GM19468 (cell line): Measurements from ENCODE around the gene BAD.
A peak's percentile ranks its signal among the peaks of the same experiment; 100 is the strongest.

Experiments
- ATAC-seq: cut with Tn5 transposase; IDR thresholded peaks from one replicate; pipeline ENCODE4 v1.9.1; 2021; ENCODE audit warnings: mild to moderate bottlenecking, moderate library complexity, moderate number of reproducible peaks; ENCODE audit not compliant: unreplicated experiment; ENCODE audit errors: extremely low read depth

Gene BAD

DNA sequence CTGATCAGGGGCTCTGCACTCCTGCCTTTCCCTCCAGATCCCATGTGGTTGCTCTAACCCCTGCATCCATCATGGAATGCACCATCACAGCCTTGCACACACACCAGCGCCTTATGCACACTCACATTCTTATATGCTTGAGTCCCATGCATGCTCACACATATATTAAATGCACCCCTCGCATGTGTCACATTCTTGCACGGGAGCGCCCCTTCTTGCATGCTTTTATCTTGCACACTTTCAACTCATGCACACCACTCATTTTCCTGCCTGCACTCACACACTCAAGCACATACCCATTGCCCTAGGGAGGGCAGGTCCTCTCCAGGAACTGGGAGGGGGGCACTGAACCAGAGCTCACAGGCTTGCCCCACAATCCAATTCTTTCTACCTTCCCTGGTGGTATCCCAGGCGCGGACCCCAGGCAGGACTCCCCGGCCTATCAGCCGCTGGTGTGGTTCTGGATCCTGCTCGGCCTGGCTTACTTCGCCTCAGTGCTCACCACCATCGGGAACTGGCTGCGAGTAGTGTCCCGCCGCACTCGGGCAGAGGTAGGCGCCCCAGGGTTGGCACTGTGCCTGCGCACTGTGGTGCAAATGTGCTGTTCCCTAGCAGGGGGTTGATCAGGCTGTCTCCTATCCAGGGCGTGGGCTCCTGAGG lies 13.4 kb upstream of the BAD start:
- no peak for ATAC-seq

GRCh38 chr11:64296830-64297698 lies 12.6 kb upstream of the BAD start:
- no peak for ATAC-seq

DNA sequence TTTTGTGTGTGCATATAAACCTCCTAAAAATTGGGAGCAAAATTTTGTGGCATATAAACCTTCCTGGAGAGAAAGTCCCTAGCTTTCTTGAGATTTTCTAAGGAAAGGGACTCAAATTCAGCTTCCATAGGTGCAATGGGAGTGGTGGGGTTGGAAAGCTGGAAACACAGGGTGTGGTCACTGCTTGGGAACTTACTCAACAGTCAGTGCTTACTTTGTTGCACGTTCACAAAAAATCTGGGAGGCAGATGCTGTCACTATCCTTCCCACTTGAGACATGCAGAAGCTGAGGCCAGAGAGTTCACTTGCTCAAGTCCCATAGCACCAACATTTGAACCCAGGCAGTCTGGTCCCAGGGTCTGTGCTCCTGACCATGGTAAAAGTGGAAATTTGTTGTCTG lies 11.8 kb upstream of the BAD start:
- ATAC-seq = no peak

DNA sequence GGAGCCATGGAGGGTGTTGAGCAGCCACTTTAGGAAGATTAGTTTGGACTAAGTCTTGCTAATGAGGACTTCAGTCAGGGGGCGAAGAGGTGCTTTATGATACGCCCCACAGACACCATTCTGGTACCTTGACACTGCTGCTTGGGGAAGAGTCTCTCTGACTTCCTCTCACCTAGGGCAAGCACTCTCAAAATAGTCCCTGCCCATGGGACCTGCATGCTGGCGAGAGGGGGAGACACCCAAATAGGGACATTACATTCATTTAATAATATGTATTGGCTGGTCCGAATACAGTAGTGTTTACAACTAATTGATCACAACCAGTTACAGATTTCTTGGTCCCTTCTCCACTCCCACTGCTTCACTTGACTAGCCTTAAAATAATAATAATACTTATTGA lies 11.3 kb upstream of the BAD start:
- no peak for ATAC-seq

GRCh38 chr11:64294774-64295173 lies 10.3 kb upstream of the BAD start:
- no peak for ATAC-seq

GRCh38 chr11:64292460-64293254 lies 8.2 kb upstream of the BAD start:
- no peak for ATAC-seq

GRCh38 chr11:64291752-64292459 lies 7.4 kb upstream of the BAD start:
- no peak for ATAC-seq

DNA sequence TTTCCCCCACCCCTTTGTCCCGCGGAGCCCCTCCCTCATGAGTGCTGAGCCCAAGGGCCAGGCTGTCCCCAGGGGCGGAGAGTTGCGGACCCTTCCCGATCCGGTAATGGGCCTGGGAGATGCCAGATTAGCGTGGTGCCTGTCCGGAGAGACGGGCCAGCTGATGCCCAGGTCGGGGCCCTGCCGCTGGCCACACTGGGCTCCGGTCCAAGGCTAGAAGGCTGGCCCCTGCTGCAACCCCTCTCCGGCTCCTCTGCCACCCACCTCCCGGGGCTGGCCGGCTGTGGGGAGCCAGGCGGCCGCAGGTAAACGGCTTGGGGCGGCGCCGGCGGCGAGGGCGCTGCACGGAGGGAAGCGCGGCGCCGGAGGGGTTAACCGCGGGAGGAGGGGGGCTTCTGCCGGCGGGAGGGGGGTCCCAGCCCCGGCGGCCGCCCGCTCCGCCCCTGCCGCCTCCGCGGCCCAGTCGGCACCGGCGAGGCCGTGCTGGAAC lies 6.8 kb upstream of the BAD start, which contains the start of gene KCNK4:
Gene KCNK4, plus strand, starts transcription at position 41 of the 490 bp plus-strand sequence. CDS start 1,717 bp downstream, outside the sequence.
- ATAC-seq = no peak

GRCh38 chr11:64290352-64291261 lies 6.1 kb upstream of the BAD start:
- ATAC-seq = no peak

DNA sequence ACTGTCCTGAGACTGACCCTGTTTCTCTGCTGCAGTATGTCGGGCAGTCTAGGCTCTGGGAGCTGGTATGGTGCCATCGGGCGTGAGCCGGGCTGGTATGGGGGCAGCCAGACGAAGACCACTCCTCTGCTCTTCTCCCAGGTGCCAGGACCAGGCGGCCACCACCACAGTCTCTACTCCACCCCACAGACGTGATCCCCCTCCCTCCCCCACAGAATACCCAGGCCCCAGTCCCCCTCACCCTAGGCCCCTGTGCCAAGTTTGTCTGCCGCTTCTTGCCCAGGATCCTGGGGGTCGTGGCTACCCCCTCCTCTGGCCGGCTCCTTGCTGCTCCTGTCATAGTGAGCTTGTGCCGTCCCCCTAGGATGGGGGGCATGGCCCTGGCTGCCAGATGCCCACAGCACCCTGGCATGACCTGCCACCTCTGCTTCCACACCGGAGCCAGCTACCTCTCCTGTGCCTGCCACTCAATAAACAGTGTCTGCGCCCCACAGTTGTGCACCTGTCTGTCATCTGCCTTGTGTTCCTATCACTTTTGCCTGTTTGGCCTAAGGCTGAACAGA lies 4.6 kb upstream of the BAD start:
- no peak for ATAC-seq

GRCh38 chr11:64288353-64288750 lies 3.9 kb upstream of the BAD start:
- no peak for ATAC-seq

GRCh38 chr11:64287676-64288352 lies 3.3 kb upstream of the BAD start:
- no peak for ATAC-seq

DNA sequence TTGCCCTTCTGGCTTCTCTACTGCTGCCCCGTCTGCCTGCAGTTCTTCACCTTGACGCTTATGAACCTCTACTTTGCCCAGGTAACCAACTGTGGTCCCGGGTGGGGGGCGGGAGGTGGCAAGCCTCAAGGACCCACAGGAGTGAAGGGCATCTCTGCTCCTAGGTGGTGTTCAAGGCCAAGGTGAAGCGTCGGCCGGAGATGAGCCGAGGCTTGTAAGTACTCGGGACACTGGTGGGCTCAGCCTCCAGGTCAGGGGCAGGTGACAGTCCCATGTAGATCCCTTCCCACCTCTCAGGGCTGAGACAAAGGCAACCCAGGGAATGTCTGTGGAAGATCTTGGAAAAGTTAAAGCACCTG lies 2.3 kb upstream of the BAD start:
- no peak for ATAC-seq

- no peak for ATAC-seq
Observed at GRCh38 chr11:64285885-64286800, 1.7 kb upstream of the BAD start.

DNA sequence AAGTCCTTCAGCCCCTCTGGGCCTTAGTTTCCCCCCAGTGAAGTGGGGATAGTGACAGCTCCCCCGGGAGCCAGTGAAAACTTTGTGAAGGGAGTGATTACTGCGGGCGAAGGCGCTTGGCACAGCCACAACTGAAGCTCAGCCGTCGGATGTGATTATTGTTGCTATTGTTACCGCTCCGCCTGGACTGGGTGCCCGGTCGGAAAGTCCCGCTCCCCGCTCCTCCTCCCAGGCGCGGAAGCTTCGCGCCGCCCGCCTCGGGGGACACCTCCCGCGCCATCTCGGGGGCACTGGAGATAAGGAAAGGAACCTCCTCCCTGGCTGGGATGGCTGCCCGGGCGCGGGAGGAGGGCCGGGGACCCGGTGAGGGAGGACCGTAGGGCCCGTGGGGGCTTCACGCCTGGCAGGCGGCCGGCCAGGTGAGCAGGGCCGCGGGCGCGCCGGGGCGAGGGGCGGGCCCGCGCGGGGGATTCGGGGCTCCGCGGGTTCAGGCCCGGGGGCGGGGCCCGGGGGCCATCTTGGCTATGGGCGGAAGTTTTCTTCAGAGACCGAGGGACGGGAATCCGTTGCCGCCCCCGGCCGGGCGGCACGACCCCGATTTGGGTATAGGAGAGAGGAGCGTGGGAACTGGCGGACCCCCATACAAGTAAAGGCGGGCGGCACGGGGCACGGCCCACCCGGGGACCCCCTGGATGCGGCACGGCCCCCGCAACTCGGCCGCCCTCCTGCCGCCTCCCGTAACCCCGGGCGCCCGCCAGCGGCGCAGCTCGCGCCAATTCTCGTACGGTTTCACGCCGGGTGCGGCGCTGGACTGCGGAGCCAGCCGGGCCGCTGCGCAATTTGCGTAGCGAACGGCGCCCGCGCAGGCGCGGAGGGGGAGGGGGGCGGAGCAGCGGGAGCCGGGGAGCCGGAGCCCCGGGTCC lies 758 bp upstream of the BAD start, which contains the start of gene GPR137:
Gene GPR137, plus strand, starts transcription at position 887 of the 923 bp plus-strand sequence. CDS start 677 bp downstream, outside the sequence.
- ATAC-seq = peak; percentile 38

DNA sequence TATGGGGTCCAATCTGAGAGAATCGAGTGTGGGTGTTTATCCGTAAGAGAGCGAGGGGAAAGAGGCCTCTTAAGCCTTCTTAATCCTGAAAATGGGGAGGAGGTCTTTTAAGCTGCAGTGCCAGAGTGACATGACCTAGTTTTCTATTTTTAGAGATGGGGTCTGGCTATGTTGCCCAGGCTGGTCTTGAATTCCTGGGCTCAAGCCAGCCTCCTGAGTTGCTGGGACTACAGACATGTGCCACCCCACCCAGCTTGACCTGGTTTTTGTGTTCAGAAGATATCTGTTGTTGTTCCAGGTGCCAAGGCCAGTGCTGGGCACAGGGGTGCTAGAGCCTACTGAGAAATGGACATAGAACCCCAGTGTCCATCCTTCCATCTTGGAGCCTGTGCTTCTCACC lies 1.4 kb downstream of the BAD start:
- no peak for ATAC-seq
